Thyroid gland (tissue), 4 donors: ENCODE results near the gene MPV17L.

Experiments
- CTCF ChIP-seq, 6 experiments: fragments of 200-600 bp in 3 of 6; fragments of 450-650 bp in 3 of 6; sonication (generic) in 3 of 6; IDR thresholded peaks; one replicate each; pipeline ENCODE4 v1.5.1; 2016 to 2019; ENCODE audit warnings: antibody characterized with exemption in 6 of 6, mild to moderate bottlenecking in 2 of 6, inconsistent platforms in 1 of 6, moderate library complexity in 1 of 6
- POLR2A ChIP-seq, 2 donors: fragments of 450-650 bp; IDR thresholded peaks; one replicate each; pipeline ENCODE4 v1.6.1; 2017; ENCODE audit warnings: antibody characterized with exemption in 2 of 2, mild to moderate bottlenecking in 2 of 2, moderate library complexity in 1 of 2

- no peak for TF ChIP-seq CTCF (IDR thresholded peaks at IDR 0.05)
- TF ChIP-seq POLR2A (IDR thresholded peaks at IDR 0.05): no peak
Observed at GRCh38 chr16:15434079-15434424, 38.5 kb downstream of the MPV17L start.
